ENCODE measurements around the gene CTNNB1. TPM values are rescaled to one million over a fixed set of nuclear protein-coding genes. Genes with fewer than 3 reads are reported as not detected.

CTNNB1 gene
- total and polyA plus RNA-seq, 2 of the 13 experiments (the other 11 are each of a cell fraction or from before 2014, with no cell fraction given): 398 to 489 TPM

- TF ChIP-seq ZNF609 (CRISPR knock-in tag; IDR thresholded peaks at IDR 0.05; ENCODE audit: borderline replicate concordance) (peak; percentile 26; the same call in 1 of the 2 replicates), ZNF75D (CRISPR knock-in tag; IDR thresholded peaks at IDR 0.05; ENCODE audit: borderline replicate concordance) (no peak), ZNF292 (CRISPR knock-in tag; IDR thresholded peaks at IDR 0.05; ENCODE audit: borderline replicate concordance, low read depth) (no peak), ETV6 (CRISPR knock-in tag; conservative IDR thresholded peaks at IDR 0.05) (no peak), NFRKB (IDR thresholded peaks at IDR 0.05) (no peak), ZNF713 (CRISPR knock-in tag; IDR thresholded peaks at IDR 0.05) (no peak), CEBPZ (IDR thresholded peaks at IDR 0.05; ENCODE audit: low read length) (no peak), ZNF891 (CRISPR knock-in tag; IDR thresholded peaks at IDR 0.05) (no peak), NR2F2 (IDR thresholded peaks at IDR 0.05; ENCODE audit: borderline replicate concordance, low read depth) (no peak), ARHGAP35 (CRISPR knock-in tag; IDR thresholded peaks at IDR 0.05; ENCODE audit: borderline replicate concordance) (no peak), BHLHE40 (IDR thresholded peaks at IDR 0.05; ENCODE audit: low read length) (no peak), BORCS8-MEF2B (CRISPR knock-in tag; IDR thresholded peaks at IDR 0.05) (no peak), ZNF546 (CRISPR knock-in tag; conservative IDR thresholded peaks at IDR 0.05) (no peak), ZNF749 (CRISPR knock-in tag; IDR thresholded peaks at IDR 0.05; ENCODE audit: borderline replicate concordance) (no peak), CBX2 (IDR thresholded peaks at IDR 0.05; ENCODE audit: low read depth, low read length) (no peak), CBX2 (CRISPR knock-in tag; IDR thresholded peaks at IDR 0.05; ENCODE audit: low read depth) (no peak), ATF4 (CRISPR knock-in tag; IDR thresholded peaks at IDR 0.05) (no peak; a peak in 1 of 4 replicates), ZNF281 (CRISPR knock-in tag; IDR thresholded peaks at IDR 0.05; ENCODE audit: borderline replicate concordance) (no peak), KDM5A (IDR thresholded peaks at IDR 0.05; ENCODE audit: borderline replicate concordance, low read length) (no peak)
Measured at GRCh38 chr3:41265823-41266273, 66.5 kb downstream of the CTNNB1 start (continued).

All from HepG2 (cell line).